DND-41 (cell line): ENCODE measurements around the gene SIRT6.

ENCODE experiments used
- ATAC-seq: fragments of 200-7000 bp; cut with Tn5 transposase; 3 replicates; pipeline ENCODE4 v1.9.1; 2021; ENCODE audit warnings: low read depth; ENCODE audit not compliant: insufficient read depth
- DNase-seq: peaks from one replicate; pipeline ENCODE4 v3.0.0-alpha.2; 2020
- H2AFZ ChIP-seq: 2 replicates; pipeline ENCODE4 v1.6.0; 2012; ENCODE audit warnings: low read depth, low read length
- H3K27ac ChIP-seq: 2 replicates; pipeline ENCODE4 v1.5.1; 2012; ENCODE audit warnings: low read length, inconsistent platforms
- H3K27me3 ChIP-seq: fragments of 200-600 bp; sonication (generic); 2 replicates; pipeline ENCODE4 v1.6.0; 2012; ENCODE audit warnings: low read length, mild to moderate bottlenecking, inconsistent platforms; ENCODE audit not compliant: insufficient read depth, poor library complexity
- H3K36me3 ChIP-seq: 2 replicates; pipeline ENCODE4 v1.5.1; 2012; ENCODE audit warnings: low read length, inconsistent platforms; ENCODE audit not compliant: insufficient read depth
- H3K4me1 ChIP-seq: 2 replicates; pipeline ENCODE4 v1.5.1; 2012; ENCODE audit warnings: mild to moderate bottlenecking, low read length; ENCODE audit not compliant: insufficient read depth
- H3K4me2 ChIP-seq: 2 replicates; pipeline ENCODE4 v1.6.0; 2012; ENCODE audit warnings: mild to moderate bottlenecking, moderate library complexity, low read length, inconsistent platforms; ENCODE audit not compliant: insufficient read depth
- H3K4me3 ChIP-seq, 2 experiments: fragments of 200-600 bp in 1 of 2; shearing (Covaris generic) in 1 of 2; 2 replicates each; pipeline ENCODE4 v1.5.1; 2012 to 2016; ENCODE audit warnings: inconsistent platforms in 2 of 2, low read length in 2 of 2, mild to moderate bottlenecking in 2 of 2, low read depth in 1 of 2, moderate library complexity in 1 of 2
- H3K79me2 ChIP-seq: 2 replicates; pipeline ENCODE4 v1.6.0; 2012; ENCODE audit warnings: low read length, inconsistent platforms; ENCODE audit not compliant: insufficient read depth
- H3K9ac ChIP-seq: 2 replicates; pipeline ENCODE4 v1.6.0; 2012; ENCODE audit warnings: low read depth, mild to moderate bottlenecking, inconsistent platforms, low read length, moderate library complexity
- H3K9me3 ChIP-seq: 2 replicates; pipeline ENCODE4 v1.5.1; 2012; ENCODE audit warnings: low read length, moderate library complexity, mild to moderate bottlenecking, inconsistent platforms; ENCODE audit not compliant: insufficient read depth, severe bottlenecking
- H4K20me1 ChIP-seq: 2 replicates; pipeline ENCODE4 v1.6.0; 2012; ENCODE audit warnings: low read length; ENCODE audit not compliant: insufficient read depth
- EZH2 ChIP-seq: IDR thresholded peaks from 3 replicates; pipeline ENCODE4 v1.6.1; 2012; ENCODE audit warnings: borderline replicate concordance, low read depth, mild to moderate bottlenecking, moderate library complexity, low read length, inconsistent platforms; ENCODE audit not compliant: severe bottlenecking
- TF ChIP-seq, protein P1 (sequence below): IDR thresholded peaks from 2 replicates; pipeline ENCODE4 v1.5.1; 2012; ENCODE audit warnings: borderline replicate concordance, low read length, moderate library complexity, mild to moderate bottlenecking; ENCODE audit not compliant: poor library complexity, severe bottlenecking; ENCODE audit errors: extremely low read depth

Gene SIRT6

DNA sequence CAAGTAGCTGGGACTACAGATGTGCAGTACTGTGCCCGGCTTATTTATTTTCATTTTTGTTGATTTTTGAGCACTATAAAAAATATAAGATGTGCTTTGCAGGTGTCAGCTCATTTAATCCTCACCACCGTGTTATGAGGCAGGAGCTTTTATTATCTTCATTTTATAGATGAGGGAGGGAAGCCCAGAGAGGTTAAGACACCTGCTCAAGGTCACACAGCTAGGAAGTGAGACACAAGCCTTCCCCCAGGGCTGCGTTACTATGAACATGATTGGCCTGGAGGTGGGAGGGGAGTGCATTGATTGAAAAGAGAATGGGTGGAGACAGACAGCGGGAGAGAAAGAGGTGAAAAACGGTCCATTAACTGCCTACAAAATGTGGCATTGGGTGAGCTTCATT is 7.3 kb upstream of the SIRT6 start:
- no peaks in the 10 kb centered on the region for H3K9me3 ChIP-seq
- no peaks in the 10 kb centered on the region for H3K79me2 ChIP-seq
- H4K20me1 ChIP-seq = no peaks in the 10 kb centered on the region
- ATAC-seq (no peak), DNase-seq (no peak)
- no peak overlapping the region for H2AFZ ChIP-seq
- no peaks in the 10 kb centered on the region; the same call in none of the 2 replicates for H3K4me1 ChIP-seq
- H3K9ac ChIP-seq = no peak overlapping the region
- TF ChIP-seq EZH2 = no peak
- TF ChIP-seq, protein P1, sequence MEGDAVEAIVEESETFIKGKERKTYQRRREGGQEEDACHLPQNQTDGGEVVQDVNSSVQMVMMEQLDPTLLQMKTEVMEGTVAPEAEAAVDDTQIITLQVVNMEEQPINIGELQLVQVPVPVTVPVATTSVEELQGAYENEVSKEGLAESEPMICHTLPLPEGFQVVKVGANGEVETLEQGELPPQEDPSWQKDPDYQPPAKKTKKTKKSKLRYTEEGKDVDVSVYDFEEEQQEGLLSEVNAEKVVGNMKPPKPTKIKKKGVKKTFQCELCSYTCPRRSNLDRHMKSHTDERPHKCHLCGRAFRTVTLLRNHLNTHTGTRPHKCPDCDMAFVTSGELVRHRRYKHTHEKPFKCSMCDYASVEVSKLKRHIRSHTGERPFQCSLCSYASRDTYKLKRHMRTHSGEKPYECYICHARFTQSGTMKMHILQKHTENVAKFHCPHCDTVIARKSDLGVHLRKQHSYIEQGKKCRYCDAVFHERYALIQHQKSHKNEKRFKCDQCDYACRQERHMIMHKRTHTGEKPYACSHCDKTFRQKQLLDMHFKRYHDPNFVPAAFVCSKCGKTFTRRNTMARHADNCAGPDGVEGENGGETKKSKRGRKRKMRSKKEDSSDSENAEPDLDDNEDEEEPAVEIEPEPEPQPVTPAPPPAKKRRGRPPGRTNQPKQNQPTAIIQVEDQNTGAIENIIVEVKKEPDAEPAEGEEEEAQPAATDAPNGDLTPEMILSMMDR = no peak
- H3K4me3 ChIP-seq = no peak overlapping the region
- H3K27ac ChIP-seq = no peak overlapping the region
- H3K4me2 ChIP-seq = no peak overlapping the region
- H3K36me3 ChIP-seq = no peaks in the 10 kb centered on the region
- no peaks in the 10 kb centered on the region for H3K27me3 ChIP-seq

DNA sequence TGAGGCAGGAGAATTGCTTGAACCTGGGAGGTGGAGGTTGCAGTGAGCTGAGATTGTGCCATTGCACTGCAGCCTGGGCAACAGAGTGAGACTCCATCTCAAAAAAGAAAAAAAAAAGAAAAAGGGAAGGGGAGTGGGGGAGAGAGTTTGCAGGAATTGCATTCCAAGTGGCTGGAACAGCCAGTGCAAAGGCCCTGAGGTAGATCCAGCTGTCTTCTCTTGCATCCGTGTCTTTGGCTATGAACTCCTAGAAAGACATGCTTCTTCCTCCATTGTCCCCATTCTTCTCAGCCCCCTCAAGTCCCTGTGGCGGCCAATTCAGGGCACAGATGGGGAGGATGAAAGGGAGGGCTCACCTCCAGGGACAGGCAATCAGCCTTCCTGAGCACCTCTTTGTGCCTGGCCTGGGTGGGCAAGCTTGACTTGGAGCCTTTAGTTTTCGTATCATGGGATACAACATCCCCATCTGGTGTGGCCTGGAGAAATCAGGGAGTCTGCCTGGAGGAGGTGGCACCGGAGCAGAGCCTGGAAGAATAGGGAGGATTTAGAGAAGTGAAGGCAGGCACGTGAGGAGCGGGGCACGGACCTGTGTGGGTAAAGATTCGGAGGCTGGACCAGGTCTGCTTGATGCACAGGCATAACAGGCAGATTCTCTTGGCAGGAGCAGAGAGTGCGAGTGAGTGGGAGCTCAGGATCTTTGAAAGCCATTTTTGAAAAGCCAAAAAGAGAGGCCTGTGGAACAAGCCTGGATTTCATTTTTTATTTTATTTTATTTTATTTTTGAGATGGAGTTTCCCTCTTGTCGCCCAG is 5.2 kb upstream of the SIRT6 start:
- Histone ChIP-seq H4K20me1 (no peaks in the 10 kb centered on the region), H3K27ac (no peak overlapping the region), H3K9ac (no peak overlapping the region), H3K4me3 (no peak overlapping the region), H3K36me3 (no peaks in the 10 kb centered on the region), H3K27me3 (no peaks in the 10 kb centered on the region), H3K79me2 (peaks cover 3% of the 10 kb centered on the region), H3K4me1 (peaks cover 10% of the 10 kb centered on the region), H3K9me3 (no peaks in the 10 kb centered on the region), H3K4me2 (no peak overlapping the region), H2AFZ (no peak overlapping the region)
- no peak for TF ChIP-seq EZH2
- DNase-seq = no peak
- no peak for ATAC-seq

DNA sequence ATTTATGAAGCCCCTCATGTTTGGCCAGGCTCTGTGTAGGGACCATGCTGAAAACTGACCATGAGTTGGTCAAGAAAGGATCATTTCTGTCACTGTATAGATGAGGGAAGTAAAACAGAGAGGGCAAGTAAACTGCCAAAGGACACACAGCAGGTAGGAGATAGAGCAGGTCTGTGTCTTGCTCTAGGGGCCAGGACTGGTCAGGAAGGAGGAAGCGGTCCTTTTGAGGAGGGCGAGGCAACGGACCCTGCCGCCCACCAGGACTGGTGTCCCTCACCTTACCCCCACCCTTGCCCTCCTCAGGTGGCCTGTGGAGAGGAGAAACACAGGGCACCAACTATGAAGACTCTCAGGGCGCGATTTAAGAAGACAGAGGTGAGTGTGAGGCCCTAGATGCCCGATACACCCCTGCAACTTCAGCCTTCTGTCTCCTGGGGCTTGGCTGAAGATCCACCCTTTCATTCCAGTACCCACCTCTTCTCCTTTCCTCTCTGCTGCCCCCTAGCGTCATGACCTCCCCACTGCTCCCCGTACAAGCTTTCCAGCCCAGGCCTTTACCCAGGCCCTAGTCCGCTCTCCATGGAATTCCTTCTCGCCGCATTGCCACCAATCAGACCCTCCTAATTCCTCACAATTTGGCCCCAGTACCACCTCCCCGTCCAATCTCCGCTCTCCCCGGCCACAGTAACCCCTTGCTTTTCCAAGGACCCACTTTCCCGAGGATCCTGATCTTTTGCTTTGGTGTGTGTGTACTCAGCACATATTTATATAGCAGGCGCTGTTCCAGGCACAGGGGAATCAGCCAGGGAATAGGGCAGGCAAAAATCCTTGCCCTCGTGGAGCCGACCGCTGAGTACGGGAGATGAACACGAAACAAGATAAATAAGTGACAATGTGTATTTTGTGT is 4.0 kb upstream of the SIRT6 start:
- Histone ChIP-seq H4K20me1 (no peaks in the 10 kb centered on the region; the same call in 1 of the 2 replicates), H3K36me3 (peaks cover 4% of the 10 kb centered on the region; the same call in 1 of the 2 replicates), H3K9me3 (no peaks in the 10 kb centered on the region), H3K4me3 (no peak overlapping the region), H3K4me2 (no peak overlapping the region), H3K27me3 (no peaks in the 10 kb centered on the region), H2AFZ (peak overlapping the region; percentile 53; the same call in 1 of the 2 replicates), H3K27ac (no peak overlapping the region), H3K79me2 (peaks cover 13% of the 10 kb centered on the region), H3K4me1 (peaks cover 16% of the 10 kb centered on the region), H3K9ac (0 out of 2 replicates have a peak overlapping the region, but pooled peaks have one; percentile 12)
- TF ChIP-seq, protein P1 = peak; percentile 93
- no peak for TF ChIP-seq EZH2
- DNase-seq (peak; percentile 85), ATAC-seq (peak; percentile 74)
